WTC11 (cell line): Measurements from ENCODE around the gene GTF2H1.

Experiments used
- ATF3 ChIP-seq: sonication (generic); formaldehyde crosslinking; conservative IDR thresholded peaks from 2 replicates; pipeline ENCODE4 v1.8.1; 2022; ENCODE audit warnings: mild to moderate bottlenecking, missing genetic modification reagents
- ATF6 ChIP-seq: sonication (generic); formaldehyde crosslinking; IDR thresholded peaks from 2 replicates; pipeline ENCODE4 v1.8.1; 2023; ENCODE audit warnings: mild to moderate bottlenecking, missing genetic modification reagents
- CTCF ChIP-seq: fragments of 200-600 bp; IDR thresholded peaks from 2 replicates; pipeline ENCODE4 v1.8.0; 2022; ENCODE audit warnings: antibody characterized with exemption
- FOXJ3 ChIP-seq: sonication (generic); formaldehyde crosslinking; IDR thresholded peaks from 2 replicates; pipeline ENCODE4 v1.9.0; 2021; ENCODE audit warnings: missing genetic modification reagents, mild to moderate bottlenecking, borderline replicate concordance
- IRF2 ChIP-seq: sonication (generic); formaldehyde crosslinking; IDR thresholded peaks from 2 replicates; pipeline ENCODE4 v1.8.0; 2022; ENCODE audit warnings: low read depth, missing genetic modification reagents, borderline replicate concordance
- MLX ChIP-seq: sonication (generic); formaldehyde crosslinking; IDR thresholded peaks from 2 replicates; pipeline ENCODE4 v1.8.1; 2023; ENCODE audit warnings: mild to moderate bottlenecking, missing genetic modification reagents, moderate library complexity
- NFYB ChIP-seq: sonication (generic); formaldehyde crosslinking; conservative IDR thresholded peaks from 2 replicates; pipeline ENCODE4 v1.8.0; 2022; ENCODE audit warnings: low read depth, missing genetic modification reagents
- RELA ChIP-seq: sonication (generic); formaldehyde crosslinking; IDR thresholded peaks from 2 replicates; pipeline ENCODE4 v1.8.1; 2022; ENCODE audit warnings: missing genetic modification reagents, mild to moderate bottlenecking, borderline replicate concordance
- SP1 ChIP-seq: sonication (generic); formaldehyde crosslinking; conservative IDR thresholded peaks from 2 replicates; pipeline ENCODE4 v1.8.1; 2022; ENCODE audit warnings: missing genetic modification reagents
- ZBTB21 ChIP-seq: sonication (generic); formaldehyde crosslinking; IDR thresholded peaks from 2 replicates; pipeline ENCODE4 v1.8.1; 2023; ENCODE audit warnings: mild to moderate bottlenecking, missing genetic modification reagents, borderline replicate concordance
- ZNF232 ChIP-seq: sonication (generic); formaldehyde crosslinking; IDR thresholded peaks from 2 replicates; pipeline ENCODE4 v1.8.0; 2022; ENCODE audit warnings: mild to moderate bottlenecking, missing genetic modification reagents
- TF ChIP-seq, protein P1 (sequence below): fragments of 250-450 bp; sonication (Bioruptor Pico); IDR thresholded peaks from 2 replicates; pipeline ENCODE4 v2.1.2; 2022; ENCODE audit warnings: mild to moderate bottlenecking, moderate library complexity
- TF ChIP-seq, protein P2 (sequence below): fragments of 250-450 bp; sonication (Bioruptor Pico); IDR thresholded peaks from 2 replicates; pipeline ENCODE4 v1.9.0; 2021; ENCODE audit warnings: mild to moderate bottlenecking

GRCh38 chr11:18310800-18311340 is 11.5 kb upstream of the GTF2H1 start:
- TF ChIP-seq FOXJ3 (CRISPR knock-in tag) (no peak), CTCF (no peak), IRF2 (CRISPR knock-in tag) (no peak), RELA (CRISPR knock-in tag) (no peak), ZBTB21 (CRISPR knock-in tag) (no peak), NFYB (no peak), MLX (CRISPR knock-in tag) (no peak), ZNF232 (no peak), SP1 (CRISPR knock-in tag) (no peak), ATF6 (CRISPR knock-in tag) (no peak), ATF3 (CRISPR knock-in tag) (no peak)
- TF ChIP-seq, protein P1, sequence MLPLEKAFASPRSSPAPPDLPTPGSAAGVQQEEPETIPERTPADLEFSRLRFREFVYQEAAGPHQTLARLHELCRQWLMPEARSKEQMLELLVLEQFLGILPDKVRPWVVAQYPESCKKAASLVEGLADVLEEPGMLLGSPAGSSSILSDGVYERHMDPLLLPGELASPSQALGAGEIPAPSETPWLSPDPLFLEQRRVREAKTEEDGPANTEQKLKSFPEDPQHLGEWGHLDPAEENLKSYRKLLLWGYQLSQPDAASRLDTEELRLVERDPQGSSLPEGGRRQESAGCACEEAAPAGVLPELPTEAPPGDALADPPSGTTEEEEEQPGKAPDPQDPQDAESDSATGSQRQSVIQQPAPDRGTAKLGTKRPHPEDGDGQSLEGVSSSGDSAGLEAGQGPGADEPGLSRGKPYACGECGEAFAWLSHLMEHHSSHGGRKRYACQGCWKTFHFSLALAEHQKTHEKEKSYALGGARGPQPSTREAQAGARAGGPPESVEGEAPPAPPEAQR = no peak
- TF ChIP-seq, protein P2, sequence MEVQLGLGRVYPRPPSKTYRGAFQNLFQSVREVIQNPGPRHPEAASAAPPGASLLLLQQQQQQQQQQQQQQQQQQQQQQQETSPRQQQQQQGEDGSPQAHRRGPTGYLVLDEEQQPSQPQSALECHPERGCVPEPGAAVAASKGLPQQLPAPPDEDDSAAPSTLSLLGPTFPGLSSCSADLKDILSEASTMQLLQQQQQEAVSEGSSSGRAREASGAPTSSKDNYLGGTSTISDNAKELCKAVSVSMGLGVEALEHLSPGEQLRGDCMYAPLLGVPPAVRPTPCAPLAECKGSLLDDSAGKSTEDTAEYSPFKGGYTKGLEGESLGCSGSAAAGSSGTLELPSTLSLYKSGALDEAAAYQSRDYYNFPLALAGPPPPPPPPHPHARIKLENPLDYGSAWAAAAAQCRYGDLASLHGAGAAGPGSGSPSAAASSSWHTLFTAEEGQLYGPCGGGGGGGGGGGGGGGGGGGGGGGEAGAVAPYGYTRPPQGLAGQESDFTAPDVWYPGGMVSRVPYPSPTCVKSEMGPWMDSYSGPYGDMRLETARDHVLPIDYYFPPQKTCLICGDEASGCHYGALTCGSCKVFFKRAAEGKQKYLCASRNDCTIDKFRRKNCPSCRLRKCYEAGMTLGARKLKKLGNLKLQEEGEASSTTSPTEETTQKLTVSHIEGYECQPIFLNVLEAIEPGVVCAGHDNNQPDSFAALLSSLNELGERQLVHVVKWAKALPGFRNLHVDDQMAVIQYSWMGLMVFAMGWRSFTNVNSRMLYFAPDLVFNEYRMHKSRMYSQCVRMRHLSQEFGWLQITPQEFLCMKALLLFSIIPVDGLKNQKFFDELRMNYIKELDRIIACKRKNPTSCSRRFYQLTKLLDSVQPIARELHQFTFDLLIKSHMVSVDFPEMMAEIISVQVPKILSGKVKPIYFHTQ (CRISPR knock-in tag) = no peak
